ENCODE results near the gene GGN. TPM values are rescaled to one million over a fixed set of nuclear protein-coding genes. Genes with fewer than 3 reads are reported as not detected.
A peak's percentile ranks its signal among the peaks of the same experiment; 100 is the strongest.
"Not testable (repeated sequence)": the region's sequence is repeated elsewhere in the genome, so short reads cannot be mapped to it uniquely, and the experiment has no call there.

GGN gene
- total RNA-seq, 1 donor from 2014 or later, result 1.1 TPM

DNA sequence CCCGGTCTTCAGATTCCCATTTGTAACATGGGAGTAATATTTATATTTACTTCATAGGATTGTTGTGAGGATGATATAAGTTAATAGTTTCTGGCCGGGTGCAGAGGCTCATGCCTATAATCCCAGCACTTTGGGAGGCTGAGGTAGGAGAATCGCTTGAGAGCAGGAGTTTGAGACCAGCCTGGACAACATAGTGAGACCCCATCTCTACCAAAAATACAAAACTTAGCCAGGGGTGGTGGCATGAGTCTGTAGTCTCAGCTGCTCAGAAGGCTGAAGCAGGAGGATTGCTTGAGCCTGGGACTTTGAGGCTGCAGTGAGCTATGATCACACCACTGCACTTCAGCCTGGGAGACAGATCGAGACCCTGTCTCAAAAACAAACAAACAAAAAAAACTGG lies 41.0 kb downstream of the GGN start:
- H3K27ac Mint-ChIP-seq, result no peak overlapping the region
- no peaks in the 10 kb centered on the region for H3K9me3 Mint-ChIP-seq
- H3K27me3 Mint-ChIP-seq, result no peaks in the 10 kb centered on the region
- TF ChIP-seq, protein P1, sequence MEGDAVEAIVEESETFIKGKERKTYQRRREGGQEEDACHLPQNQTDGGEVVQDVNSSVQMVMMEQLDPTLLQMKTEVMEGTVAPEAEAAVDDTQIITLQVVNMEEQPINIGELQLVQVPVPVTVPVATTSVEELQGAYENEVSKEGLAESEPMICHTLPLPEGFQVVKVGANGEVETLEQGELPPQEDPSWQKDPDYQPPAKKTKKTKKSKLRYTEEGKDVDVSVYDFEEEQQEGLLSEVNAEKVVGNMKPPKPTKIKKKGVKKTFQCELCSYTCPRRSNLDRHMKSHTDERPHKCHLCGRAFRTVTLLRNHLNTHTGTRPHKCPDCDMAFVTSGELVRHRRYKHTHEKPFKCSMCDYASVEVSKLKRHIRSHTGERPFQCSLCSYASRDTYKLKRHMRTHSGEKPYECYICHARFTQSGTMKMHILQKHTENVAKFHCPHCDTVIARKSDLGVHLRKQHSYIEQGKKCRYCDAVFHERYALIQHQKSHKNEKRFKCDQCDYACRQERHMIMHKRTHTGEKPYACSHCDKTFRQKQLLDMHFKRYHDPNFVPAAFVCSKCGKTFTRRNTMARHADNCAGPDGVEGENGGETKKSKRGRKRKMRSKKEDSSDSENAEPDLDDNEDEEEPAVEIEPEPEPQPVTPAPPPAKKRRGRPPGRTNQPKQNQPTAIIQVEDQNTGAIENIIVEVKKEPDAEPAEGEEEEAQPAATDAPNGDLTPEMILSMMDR (conservative IDR thresholded peaks at IDR 0.05), result no peak
- no peaks in the 10 kb centered on the region for H3K36me3 Mint-ChIP-seq
- H3K4me3 Mint-ChIP-seq, result no peak overlapping the region
- no peak for DNase-seq (ENCODE audit: extremely low spot score, unreplicated experiment)
- no peaks in the 10 kb centered on the region for H3K4me1 Mint-ChIP-seq (ENCODE audit: unreplicated experiment)

DNA sequence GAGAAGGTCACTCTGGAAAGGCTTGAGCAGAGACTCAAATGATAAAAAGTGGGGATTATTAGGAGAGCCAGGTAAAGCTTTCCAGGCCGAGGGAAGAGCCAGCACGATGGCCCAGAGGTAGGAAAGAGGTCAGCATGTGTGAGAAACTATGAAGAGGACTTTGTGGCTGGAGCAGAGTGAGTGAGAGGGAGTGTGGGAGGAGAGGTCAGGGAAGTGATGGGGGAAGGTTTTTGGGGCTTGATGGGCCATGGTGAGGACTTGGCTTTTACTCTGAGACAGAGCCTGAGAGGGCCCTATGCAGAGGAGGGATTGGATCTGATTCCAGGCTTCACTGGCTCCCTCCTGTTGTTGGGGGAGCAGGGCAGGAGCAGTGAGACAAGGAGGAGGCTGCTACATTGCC lies 46.9 kb downstream of the GGN start:
- no peaks in the 10 kb centered on the region for H3K27me3 Mint-ChIP-seq
- H3K9me3 Mint-ChIP-seq, result no peaks in the 10 kb centered on the region
- H3K4me1 Mint-ChIP-seq (ENCODE audit: unreplicated experiment), result peaks cover 11% of the 10 kb centered on the region
- peaks cover 3% of the 10 kb centered on the region for H3K36me3 Mint-ChIP-seq
- DNase-seq (ENCODE audit: extremely low spot score, unreplicated experiment), result no peak
- TF ChIP-seq, protein P1 (conservative IDR thresholded peaks at IDR 0.05), result no peak
- H3K27ac Mint-ChIP-seq, result no peak overlapping the region
- H3K4me3 Mint-ChIP-seq, result no peak overlapping the region

DNA sequence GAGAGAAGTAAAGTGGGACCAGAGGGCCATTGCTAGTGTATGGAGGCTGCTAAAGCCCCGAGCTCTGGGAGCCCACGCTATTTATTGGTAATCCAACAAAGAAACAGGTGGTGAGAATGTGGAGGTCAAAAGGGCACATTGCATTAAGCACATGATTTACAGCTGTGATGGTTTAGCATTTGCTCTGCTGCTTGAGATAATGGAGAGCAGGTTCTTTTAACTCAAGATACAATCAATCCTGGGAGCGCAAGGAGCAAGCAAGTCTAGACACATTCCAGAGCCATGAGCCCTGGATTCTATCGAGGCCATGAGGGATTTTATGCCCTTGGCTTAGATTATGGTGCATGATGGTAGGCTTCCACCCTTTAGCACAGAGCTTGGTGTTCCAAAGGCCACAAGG lies 48.8 kb downstream of the GGN start:
- DNase-seq (ENCODE audit: extremely low spot score, unreplicated experiment); H3K9me3 Mint-ChIP-seq; H3K36me3 Mint-ChIP-seq; H3K27me3 Mint-ChIP-seq: not testable (repeated sequence)
- Mint-ChIP-seq H3K4me1 (ENCODE audit: unreplicated experiment) (peaks cover 11% of the 10 kb centered on the region), H3K4me3 (peak overlapping the region; percentile 81), H3K27ac (peak overlapping the region; percentile 89)

DNA sequence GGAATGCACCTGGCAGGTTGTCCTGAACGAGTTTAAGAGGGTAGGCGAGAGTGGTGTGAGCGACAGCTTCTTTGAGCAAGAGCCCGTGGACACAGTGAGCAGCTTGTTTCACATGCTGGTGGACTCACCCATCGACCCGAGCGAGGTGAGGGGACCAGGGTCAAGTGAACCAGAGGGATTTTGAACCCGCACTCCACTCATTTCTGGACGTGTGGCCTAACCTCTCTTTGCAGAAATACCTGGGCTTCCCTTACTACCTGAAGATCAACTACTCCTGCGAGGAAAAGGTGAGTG lies 50.5 kb downstream of the GGN start:
- no peaks in the 10 kb centered on the region for H3K27me3 Mint-ChIP-seq
- H3K9me3 Mint-ChIP-seq, result no peaks in the 10 kb centered on the region
- TF ChIP-seq, protein P1 (conservative IDR thresholded peaks at IDR 0.05), result no peak
- peak overlapping the region; percentile 100 for H3K27ac Mint-ChIP-seq
- no peak for DNase-seq (ENCODE audit: extremely low spot score, unreplicated experiment)
- peaks cover 11% of the 10 kb centered on the region for H3K4me1 Mint-ChIP-seq (ENCODE audit: unreplicated experiment)
- peaks cover 3% of the 10 kb centered on the region for H3K36me3 Mint-ChIP-seq
- peak overlapping the region; percentile 98 for H3K4me3 Mint-ChIP-seq

DNA sequence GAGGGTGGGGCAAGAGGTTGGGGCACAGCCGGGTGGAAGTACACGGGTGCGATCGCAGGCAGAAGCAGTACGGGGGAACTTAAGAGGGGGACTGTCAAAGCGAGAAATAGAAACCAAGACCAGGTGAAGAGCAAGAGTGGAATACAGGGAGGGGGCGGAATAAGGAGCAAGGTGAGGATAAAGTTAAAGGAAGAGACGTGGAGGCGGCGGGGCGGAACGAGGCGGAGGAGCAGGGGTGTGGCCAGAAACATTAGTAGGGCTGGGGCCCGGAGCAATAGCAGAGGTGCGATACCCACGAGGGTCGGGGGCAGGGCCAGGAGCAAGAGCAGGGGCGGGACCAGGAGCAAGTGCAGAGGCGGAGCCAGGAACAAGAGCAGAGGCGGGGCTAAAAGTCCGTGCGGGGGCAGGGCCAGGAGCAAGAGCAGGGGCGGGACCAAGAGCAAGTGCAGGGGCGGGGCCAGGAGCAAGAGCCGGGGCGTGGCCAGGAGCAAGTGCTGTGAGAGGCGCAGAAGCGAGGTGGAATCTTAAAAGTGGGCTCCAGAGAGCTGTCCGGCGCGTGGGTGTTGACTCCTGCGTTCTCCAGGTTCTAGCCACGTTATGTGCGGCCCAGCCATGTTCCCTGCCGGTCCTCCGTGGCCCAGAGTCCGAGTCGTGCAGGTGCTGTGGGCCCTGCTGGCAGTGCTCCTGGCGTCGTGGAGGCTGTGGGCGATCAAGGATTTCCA lies 51.0 kb downstream of the GGN start:
- peak overlapping the region; percentile 98 for H3K4me3 Mint-ChIP-seq
- no peaks in the 10 kb centered on the region for H3K9me3 Mint-ChIP-seq
- DNase-seq (ENCODE audit: extremely low spot score, unreplicated experiment), result peak; percentile 95
- H3K27ac Mint-ChIP-seq, result peak overlapping the region; percentile 100
- TF ChIP-seq, protein P1 (conservative IDR thresholded peaks at IDR 0.05), result no peak
- H3K27me3 Mint-ChIP-seq, result no peaks in the 10 kb centered on the region
- peaks cover 3% of the 10 kb centered on the region for H3K36me3 Mint-ChIP-seq
- peaks cover 11% of the 10 kb centered on the region for H3K4me1 Mint-ChIP-seq (ENCODE audit: unreplicated experiment)

DNA sequence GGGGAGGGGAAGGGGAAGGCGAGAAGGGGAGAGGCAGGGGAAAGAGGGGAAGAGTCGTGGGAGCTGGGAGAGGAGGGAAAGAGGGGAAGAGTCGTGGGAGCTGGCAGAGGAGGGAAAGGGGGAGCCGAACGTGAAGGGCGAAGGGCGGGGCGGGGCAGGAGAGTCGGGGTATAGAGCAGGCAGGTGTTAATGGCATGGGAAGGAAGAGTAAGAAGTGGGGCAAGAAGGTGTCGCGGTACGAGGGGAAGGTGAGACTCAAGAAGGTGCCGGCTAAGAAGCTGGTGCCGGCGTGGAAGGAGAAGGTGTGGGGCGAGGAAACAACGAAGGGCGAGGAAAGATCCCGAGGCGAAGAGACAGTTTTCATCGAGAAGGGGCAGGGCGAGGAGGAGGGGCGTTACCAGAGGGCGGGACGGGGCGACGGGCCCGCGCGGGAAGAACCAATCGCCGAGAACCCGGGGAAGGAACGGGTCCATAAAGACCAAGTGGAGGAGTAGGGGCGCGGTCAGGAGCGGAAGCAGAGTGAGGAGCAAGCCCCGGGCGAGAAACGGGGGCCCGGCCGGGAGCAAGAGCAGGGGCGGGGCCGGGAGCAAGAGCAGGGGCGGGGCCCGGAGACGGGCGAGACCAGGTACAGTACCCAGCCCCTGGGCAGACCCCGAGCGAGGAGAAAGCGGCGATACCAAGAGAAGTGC lies 51.7 kb downstream of the GGN start:
- Mint-ChIP-seq H3K27me3 (no peaks in the 10 kb centered on the region), H3K4me3 (peak overlapping the region; percentile 98), H3K27ac (peak overlapping the region; percentile 100), H3K9me3 (no peaks in the 10 kb centered on the region), H3K4me1 (ENCODE audit: unreplicated experiment) (peaks cover 11% of the 10 kb centered on the region), H3K36me3 (peaks cover 3% of the 10 kb centered on the region)
- DNase-seq (ENCODE audit: extremely low spot score, unreplicated experiment), result peak; percentile 93
- TF ChIP-seq, protein P1 (conservative IDR thresholded peaks at IDR 0.05), result no peak
